GM23248 (cell line): ENCODE data around the gene RNF214.

Experiments used
- EZH2 ChIP-seq: fragments of 200-600 bp; sonication (generic); IDR thresholded peaks from 2 replicates; pipeline ENCODE4 v1.6.1; 2018; ENCODE audit warnings: antibody characterized with exemption, mild to moderate bottlenecking; ENCODE audit not compliant: insufficient read depth, poor library complexity, severe bottlenecking
- EZH2phosphoT487 ChIP-seq: fragments of 200-600 bp; sonication (generic); IDR thresholded peaks from 2 replicates; pipeline ENCODE4 v1.6.1; 2018; ENCODE audit warnings: antibody characterized with exemption, moderate library complexity, mild to moderate bottlenecking, low read depth; ENCODE audit not compliant: insufficient read depth

- TF ChIP-seq EZH2phosphoT487, result no peak
- TF ChIP-seq EZH2, result no peak
Measured at GRCh38 chr11:117251506-117251905, 19.0 kb downstream of the RNF214 start.
